GM12878 (cell line): Measurements from ENCODE around the gene LRRN2. TPM values are rescaled to one million over a fixed set of nuclear protein-coding genes. Genes with fewer than 3 reads are reported as not detected.

Source experiments
- ATAC-seq: fragments of 200-7000 bp; cut with Tn5 transposase; 3 replicates; pipeline ENCODE4 v1.9.1; 2020; ENCODE audit warnings: mild to moderate bottlenecking, moderate library complexity
- BruUV-seq: library from RNA; stranded (reverse); fragments of 400-500 nt; replicated peaks from 2 replicates; lab custom pipeline; 2021; lab: Mats Ljungman, UMichigan
- CTCF ChIA-PET: fragments of 300-600 bp; sonication (Branson Sonifier 250); formaldehyde crosslinking; extraction: SDS; loops from one replicate; lab custom pipeline; 2021; ENCODE audit warnings: inconsistent platforms; lab: Yijun Ruan, JAX
- POLR2A ChIA-PET: fragments of 350-600 bp; formaldehyde crosslinking; extraction: SDS; loops from one replicate; lab custom pipeline; 2021; ENCODE audit warnings: inconsistent platforms; lab: Charles Lee
- RAD21 ChIA-PET: fragments of 300-600 bp; sonication (Branson Sonifier 250); formaldehyde crosslinking; loops from one replicate; lab custom pipeline; 2023; ENCODE audit warnings: antibody characterized with exemption; ENCODE audit not compliant: unreplicated experiment; lab: Charles Lee
- SMC1A ChIA-PET: fragments of 300-600 bp; sonication (Branson Sonifier 250); formaldehyde crosslinking; loops from one replicate; lab custom pipeline; 2023; ENCODE audit not compliant: unreplicated experiment, uncharacterized antibody; lab: Charles Lee
- DNase-seq: peaks from one replicate; pipeline ENCODE4 v3.0.0-alpha.2; 2011; ENCODE audit warnings: low read depth, low spot score
- FAIRE-seq: peaks from 3 replicates; lab custom pipeline; 2011; peaks lifted over from hg19 to GRCh38; lab: Jason Lieb, UNC
- H2AFZ ChIP-seq: 2 replicates; pipeline ENCODE4 v1.6.0; 2011; ENCODE audit warnings: low read depth, low read length, control low read depth; ENCODE audit not compliant: control insufficient read depth
- H3K27ac ChIP-seq: 2 replicates; pipeline ENCODE4 v1.5.1; 2011; ENCODE audit warnings: control low read depth; ENCODE audit not compliant: control insufficient read depth, insufficient read depth
- H3K27me3 ChIP-seq, 2 experiments: replicated peaks in 1 of 2; 2 replicates each; pipeline versions ENCODE4 v1.6.0 to v1.6.1; 2011; ENCODE audit warnings: low read length in 1 of 2; ENCODE audit not compliant: control insufficient read depth in 2 of 2, insufficient read depth in 2 of 2
- H3K36me3 ChIP-seq, 2 experiments: 2 replicates each; pipeline ENCODE4 v1.5.1; 2011; ENCODE audit warnings: low read length in 1 of 2; ENCODE audit not compliant: control insufficient read depth in 2 of 2, insufficient read depth in 2 of 2
- H3K4me1 ChIP-seq: 2 replicates; pipeline ENCODE4 v1.6.1; 2011; ENCODE audit warnings: mild to moderate bottlenecking, low read length, moderate library complexity, mixed read lengths; ENCODE audit not compliant: control insufficient read depth, insufficient read depth
- H3K4me2 ChIP-seq: 2 replicates; pipeline ENCODE4 v1.6.0; 2011; ENCODE audit warnings: control low read depth; ENCODE audit not compliant: control insufficient read depth, insufficient read depth
- H3K4me3 ChIP-seq: fragments of 200-600 bp; sonication (generic); 2 replicates; pipeline ENCODE4 v1.5.1; 2016
- H3K79me2 ChIP-seq: 2 replicates; pipeline ENCODE4 v1.6.0; 2011; ENCODE audit warnings: low read length; ENCODE audit not compliant: control insufficient read depth, insufficient read depth
- H3K9ac ChIP-seq: 2 replicates; pipeline ENCODE4 v1.8.0; 2011; ENCODE audit warnings: low read length, control low read depth, mixed read lengths; ENCODE audit not compliant: control insufficient read depth, insufficient read depth
- H3K9me3 ChIP-seq: replicated peaks from 3 replicates; pipeline ENCODE4 v1.5.1; 2011; ENCODE audit warnings: mild to moderate bottlenecking, low read length; ENCODE audit not compliant: control insufficient read depth, insufficient read depth
- H4K20me1 ChIP-seq: 2 replicates; pipeline ENCODE4 v1.6.0; 2011; ENCODE audit not compliant: control insufficient read depth, insufficient read depth
- ZBTB4 ChIP-seq: fragments of 450-650 bp; formaldehyde crosslinking; IDR thresholded peaks from 2 replicates; pipeline ENCODE4 v1.4.0; 2022; ENCODE audit warnings: mild to moderate bottlenecking, moderate library complexity
- ZNF687 ChIP-seq: fragments of 450-650 bp; IDR thresholded peaks from 2 replicates; pipeline ENCODE4 v1.6.1; 2017; ENCODE audit warnings: mild to moderate bottlenecking, moderate library complexity
- WGBS: methylation state at CpG from one replicate; pipeline ENCODE4 v1.1.6; 2016; ENCODE audit warnings: low lambda C conversion rate; ENCODE audit not compliant: insufficient replicate concordance, insufficient coverage; ENCODE audit errors: missing lambda C conversion rate; 5-methylcytosine and 5-hydroxymethylcytosine counted together
- in situ Hi-C: fragments of 300-500 bp; cut with MboI; formaldehyde crosslinking; loops from 9 replicates; pipeline ENCODE4 v1.14.3; 2018; ENCODE audit warnings: mixed read lengths
- intact Hi-C: fragments of 100-400 bp; cut with micrococcal nuclease; formaldehyde crosslinking; loops from one replicate; pipeline ENCODE4 v1.14.2; 2022; ENCODE audit not compliant: unreplicated experiment
- polyA plus RNA-seq, 11 experiments: library from polyadenylated mRNA; depleted of rRNA in 4 of 11; unstranded in 6 of 11; stranded (reverse) in 5 of 11; fragments of >200 nt; fragmentation: Nextera tagmentation in 4 of 11; fragmentation: Illumina TruSeq in 1 of 11; extraction: Ambion mirVana in 4 of 11; extraction: Trizol in 1 of 11; gene quantifications; 1 replicate in 1 of 11; 2 replicates in 10 of 11; pipeline versions ENCODE4 v1.2.1 to v1.2.3, GENCODE V29; 2011 to 2016; ENCODE audit warnings: inconsistent platforms in 2 of 11, missing spikeins in 2 of 11, low read depth in 1 of 11
- total RNA-seq, 4 experiments: library from RNA; depleted of rRNA in 3 of 4; stranded (reverse); fragments of >200 nt in 3 of 4; fragmentation: Illumina TruSeq in 1 of 4; extraction: Trizol in 1 of 4; gene quantifications; 2 replicates each; pipeline versions ENCODE4 v1.2.1 to v1.2.3, GENCODE V29; 2013 to 2021

The LRRN2 gene
- total and polyA plus RNA-seq, 10 of the 15 experiments (the other 5 are each of a cell fraction or from before 2014, with no cell fraction given): not detected

- no peak for TF ChIP-seq ZBTB4 (CRISPR knock-in tag)
These were observed 33.0 kb downstream of the LRRN2 start (continued) for GRCh38 chr1:204652497-204652896.

- no peaks in the 10 kb centered on the region; the same call in 1 of the 2 replicates for H3K4me1 ChIP-seq
- H3K36me3 ChIP-seq: no peaks in the 10 kb centered on the region
- DNase-seq (no peak), ATAC-seq (no peak), FAIRE-seq (no peak)
- no peak for TF ChIP-seq ZNF687
- in situ Hi-C loops (no loop called here), intact Hi-C loops (no loop called here)
- H2AFZ ChIP-seq: no peak overlapping the region
- WGBS: 15% methylated on average over 12 of the region's 17 CpGs
- no peaks in the 10 kb centered on the region for H3K79me2 ChIP-seq
- RAD21 ChIA-PET: interaction anchor here (0.6 to 1.3 kb wide), 4 partner anchors 83 to 454 kb away, joined by 3 to 4 read pairs (median 4); no protein-coding TSS in a partner anchor
- H4K20me1 ChIP-seq: no peaks in the 10 kb centered on the region
- no peak overlapping the region for H3K4me2 ChIP-seq
- no peak overlapping the region for H3K4me3 ChIP-seq
- SMC1A ChIA-PET: no interaction called here
- POLR2A ChIA-PET: no interaction called here
- no peaks in the 10 kb centered on the region for H3K9me3 ChIP-seq
- H3K27ac ChIP-seq: no peak overlapping the region
- CTCF ChIA-PET: interaction anchor here (0.7 to 2.0 kb wide), 2 partner anchors 10 to 155 kb away, joined by 3 to 5 read pairs; no protein-coding TSS in a partner anchor
- H3K9ac ChIP-seq: no peak overlapping the region
- no TSS peak for BruUV-seq
- no peaks in the 10 kb centered on the region; a peak in 3 of 4 replicates for H3K27me3 ChIP-seq
These were observed 33.6 kb downstream of the LRRN2 start for GRCh38 chr1:204651843-204652421.
